Stimulated activated CD8-positive, alpha-beta memory T cell treated with anti-CD3 and anti-CD28 coated beads, Interleukin-4, amount 100 ng/mL, for 4 hours (primary cell): Measurements from ENCODE around the gene KLHDC1.
"Not testable (repeated sequence)": the region's sequence is repeated elsewhere in the genome, so short reads cannot be mapped to it uniquely, and the experiment has no call there.

ENCODE experiments used
- DNase-seq, 2 donors: peaks; one replicate each; pipeline ENCODE4 v3.0.0-alpha.2; 2020; ENCODE audit warnings: low read depth in 2 of 2, low spot score in 1 of 2

KLHDC1 gene

GRCh38 chr14:49721733-49722435 is 29.0 kb downstream of the KLHDC1 start:
- not testable (repeated sequence) for DNase-seq

GRCh38 chr14:49727171-49727570 is 34.3 kb downstream of the KLHDC1 start:
- no peak for DNase-seq

- no peak for DNase-seq
Observed at GRCh38 chr14:49732896-49733295, 40.0 kb downstream of the KLHDC1 start.

- no peak for DNase-seq
Observed at GRCh38 chr14:49733836-49734235, 40.9 kb downstream of the KLHDC1 start.

- not testable (repeated sequence) for DNase-seq
Observed at GRCh38 chr14:49735669-49736068, 42.7 kb downstream of the KLHDC1 start.

- DNase-seq: no peak
Observed at GRCh38 chr14:49745191-49745590, 52.3 kb downstream of the KLHDC1 start.

GRCh38 chr14:49746476-49746875 is 53.6 kb downstream of the KLHDC1 start:
- DNase-seq: not testable (repeated sequence)

- DNase-seq: no peak
Observed at GRCh38 chr14:49754570-49755097, 61.7 kb downstream of the KLHDC1 start.

GRCh38 chr14:49755378-49755777 is 62.5 kb downstream of the KLHDC1 start:
- no peak for DNase-seq

GRCh38 chr14:49761839-49762551 is 69.1 kb downstream of the KLHDC1 start:
- no peak for DNase-seq

GRCh38 chr14:49766839-49767238 is 73.9 kb downstream of the KLHDC1 start:
- DNase-seq: no peak

- no peak for DNase-seq
Observed at GRCh38 chr14:49767270-49767570, 74.3 kb downstream of the KLHDC1 start.

GRCh38 chr14:49767571-49768300 is 74.8 kb downstream of the KLHDC1 start, which contains the start of gene KLHDC2:
KLHDC2 (plus strand) TSS chr14:49768153; CDS start chr14:49768469, 316 bp downstream.
- DNase-seq: peak; percentile 66 to 79

- peak; percentile 28 to 48 for DNase-seq
Observed at GRCh38 chr14:49768301-49769121, 75.6 kb downstream of the KLHDC1 start.

- no peak for DNase-seq
Observed at GRCh38 chr14:49769171-49769570, 76.3 kb downstream of the KLHDC1 start.

GRCh38 chr14:49769581-49770211 is 76.8 kb downstream of the KLHDC1 start:
- DNase-seq: no peak

GRCh38 chr14:49770212-49770817 is 77.4 kb downstream of the KLHDC1 start:
- no peak for DNase-seq

- DNase-seq: not testable (repeated sequence)
Observed at GRCh38 chr14:49771691-49772090, 78.8 kb downstream of the KLHDC1 start.

- DNase-seq: no peak
Observed at GRCh38 chr14:49774106-49774505, 81.2 kb downstream of the KLHDC1 start.

GRCh38 chr14:49778421-49778820 is 85.5 kb downstream of the KLHDC1 start:
- DNase-seq: no peak
